Adrenal gland (tissue), 12 donors: ENCODE measurements around the gene GATA2. TPM values are rescaled to one million over a fixed set of nuclear protein-coding genes. Genes with fewer than 3 reads are reported as not detected.

Experiments
- DNase-seq, 7 donors: peaks; one replicate each; pipeline ENCODE4 v3.0.0-alpha.2; 2019 to 2020
- H3K27ac ChIP-seq, 5 donors: fragments of 200-600 bp; sonication (generic) in 4 of 5; 1 replicate in 3 of 5; 2 replicates in 2 of 5; pipeline versions ENCODE4 v1.5.1 to v1.8.0; 2016 to 2020; ENCODE audit warnings: mild to moderate bottlenecking in 1 of 5
- H3K27me3 ChIP-seq: fragments of 200-600 bp; 2 replicates; pipeline ENCODE4 v1.8.0; 2021
- H3K36me3 ChIP-seq, 2 donors: fragments of 200-600 bp; replicated peaks in 1 of 2; 1 replicate in 1 of 2; 2 replicates in 1 of 2; pipeline versions ENCODE4 v1.5.1 to v1.8.0; 2018 to 2022
- H3K4me1 ChIP-seq, 2 donors: fragments of 200-600 bp; replicated peaks in 1 of 2; 1 replicate in 1 of 2; 2 replicates in 1 of 2; pipeline versions ENCODE4 v1.5.1 to v1.8.0; 2018 to 2021
- H3K4me3 ChIP-seq, 4 donors: fragments of 200-600 bp; sonication (generic) in 3 of 4; one replicate each; pipeline ENCODE4 v1.5.1; 2016 to 2018
- H3K9me3 ChIP-seq, 3 donors: fragments of 200-600 bp; sonication (generic) in 1 of 3; replicated peaks in 1 of 3; 1 replicate in 2 of 3; 2 replicates in 1 of 3; pipeline versions ENCODE4 v1.5.1 to v1.8.0; 2016 to 2021
- CTCF ChIP-seq, 6 experiments: fragments of 450-650 bp in 4 of 6; fragments of 200-600 bp in 2 of 6; sonication (generic) in 1 of 6; IDR thresholded peaks; 1 replicate in 5 of 6; 2 replicates in 1 of 6; pipeline versions ENCODE4 v1.5.1 to v1.8.0; 2016 to 2021; ENCODE audit warnings: antibody characterized with exemption in 6 of 6, mild to moderate bottlenecking in 2 of 6, moderate library complexity in 1 of 6
- POLR2A ChIP-seq, 2 donors: fragments of 450-650 bp; IDR thresholded peaks; one replicate each; pipeline ENCODE4 v1.6.1; 2017; ENCODE audit warnings: antibody characterized with exemption in 2 of 2, mild to moderate bottlenecking in 2 of 2, moderate library complexity in 1 of 2
- WGBS, 4 donors: extraction: QIAGEN DNeasy Blood & Tissue Kit in 2 of 4; methylation state at CpG; one replicate each; pipeline versions ENCODE4 v1.1.5 to v1.1.7; 2013 to 2017; 5-methylcytosine and 5-hydroxymethylcytosine counted together
- intact Hi-C, 2 donors: fragments of 100-400 bp; cut with DNase I; formaldehyde crosslinking; loops; one replicate each; pipeline versions ENCODE4 v1.14.1 to v1.15.0; 2022 to 2023
- polyA plus RNA-seq, 3 donors: library from polyadenylated mRNA; stranded (reverse); fragments of 200-250 nt in 2 of 3; fragments of 350-450 nt in 1 of 3; fragmentation: Illumina TruSeq in 1 of 3; extraction: RNeasy Lipid Tissue Mini Kit (QIAGEN cat#74804) in 1 of 3; gene quantifications; one replicate each; pipeline ENCODE4 v1.2.3, GENCODE V29; 2013 to 2014
- total RNA-seq, 9 donors: library from RNA; depleted of rRNA in 4 of 9; stranded (reverse); fragments of >200 nt in 4 of 9; fragments of 120-200 nt in 1 of 9; fragmentation: NEBNext Ultra II Directional in 1 of 9; extraction: Animal tissue kit (Norgen Biotek cat#: 25700) in 1 of 9; gene quantifications; one replicate each; pipeline versions ENCODE4 v1.1.0 to v1.2.4, GENCODE V29; 2013 to 2023
- donor health status: healthy with polysubstance abuse.
- donor health status: Bipolar disorder and iron deficiency.
- donor health status: DM: yes; HTN: yes; CAD: no.
- donor health status: DM: no; HTN: no; CAD: no.
- donor health status: DM: no; HTN: no; CAD: no.
- donor health status: DM: yes; HTN: yes; CAD: no.

GATA2 gene
- total and polyA plus RNA-seq, 12 donors: 3.4 to 37.5 (median 7.4) TPM

- peaks cover 5 to 13% of the 10 kb centered on the region in 2 donors for H3K4me1 ChIP-seq
- TF ChIP-seq CTCF (IDR thresholded peaks at IDR 0.05): no peak
- no peak for TF ChIP-seq POLR2A (IDR thresholded peaks at IDR 0.05)
- DNase-seq: no peak
- no peak overlapping the region for H3K4me3 ChIP-seq
- no peak overlapping the region for H3K27ac ChIP-seq
- no peaks in the 10 kb centered on the region for H3K9me3 ChIP-seq
- intact Hi-C loops: loop anchor here (5.0 to 10.0 kb wide), 3 partner anchors 68 to 265 kb away; no protein-coding TSS in a partner anchor
- H3K36me3 ChIP-seq: no peaks in the 10 kb centered on the region
- peaks cover 15% of the 10 kb centered on the region for H3K27me3 ChIP-seq
- 84 to 90% (median 86%) methylated on average over 4 to 8 of the region's 8 CpGs for WGBS, 4 donors
Measured at GRCh38 chr3:128429751-128430150, 63.2 kb downstream of the GATA2 start.

Other genes starting within 250 kb of the GATA2 start
- not detected for gene DNAJB8, start 26.3 kb downstream of the GATA2 start, total RNA-seq
- not detected for gene DNAJB8, start 26.3 kb downstream of the GATA2 start, polyA plus RNA-seq
- 100 to 1,000 TPM; 136 to 299 (median 244) TPM for gene RPN1, start 157.6 kb upstream of the GATA2 start, total RNA-seq
- 100 to 1,000 TPM in 1 of 3 donors, 10 to 100 TPM in 2; 35.9 to 280 (median 92.1) TPM for gene RPN1, start 157.6 kb upstream of the GATA2 start, polyA plus RNA-seq
- gene RAB7A, start 233.0 kb upstream of the GATA2 start, total RNA-seq: 100 to 1,000 TPM in 7 of 9 donors, 10 to 100 TPM in 2; 76.7 to 400 (median 125) TPM
- 100 to 1,000 TPM; 127 to 446 (median 140) TPM for gene RAB7A, start 233.0 kb upstream of the GATA2 start, polyA plus RNA-seq